BJ (cell line): ENCODE results near the gene CPEB2. TPM values are rescaled to one million over a fixed set of nuclear protein-coding genes. Genes with fewer than 3 reads are reported as not detected.

Source experiments
- CTCF ChIA-PET: fragments of 350-600 bp; formaldehyde crosslinking; extraction: SDS; loops from one replicate; lab custom pipeline; 2021; ENCODE audit warnings: antibody characterized with exemption, inconsistent platforms; lab: Yijun Ruan, JAX
- POLR2A ChIA-PET: fragments of 300-600 bp; sonication (Branson Sonifier 250); formaldehyde crosslinking; extraction: SDS; loops from one replicate; lab custom pipeline; 2021; ENCODE audit warnings: antibody characterized with exemption; lab: Charles Lee
- DNase-seq: peaks from one replicate; pipeline ENCODE4 v3.0.0-alpha.2; 2011; ENCODE audit warnings: low read depth
- H3K27me3 ChIP-seq: 2 replicates; pipeline ENCODE4 v1.6.0; 2011; ENCODE audit warnings: low read length; ENCODE audit not compliant: control insufficient read depth, insufficient read depth
- H3K36me3 ChIP-seq: 2 replicates; pipeline ENCODE4 v1.5.1; 2011; ENCODE audit warnings: low read length; ENCODE audit not compliant: control insufficient read depth, insufficient read depth
- H3K4me3 ChIP-seq: 2 replicates; pipeline ENCODE4 v1.5.1; 2011; ENCODE audit warnings: low read depth, mild to moderate bottlenecking, control low read depth, low read length
- polyA plus RNA-seq: library from polyadenylated mRNA; depleted of rRNA; stranded (reverse); fragments of >200 nt; gene quantifications from 2 replicates; pipeline ENCODE4 v1.2.3, GENCODE V29; 2011
- TF ChIP-seq, protein P1 (sequence below): IDR thresholded peaks from 2 replicates; pipeline ENCODE4 v1.5.1; 2011; ENCODE audit warnings: low read depth, mild to moderate bottlenecking, control low read depth, inconsistent platforms, low read length, moderate library complexity; ENCODE audit not compliant: insufficient read depth

The CPEB2 gene
- polyA plus RNA-seq, 1 experiment, result 2.8 TPM

GRCh38 chr4:15063341-15063740 lies 61.1 kb downstream of the CPEB2 start:
- no peak for DNase-seq
- TF ChIP-seq, protein P1, sequence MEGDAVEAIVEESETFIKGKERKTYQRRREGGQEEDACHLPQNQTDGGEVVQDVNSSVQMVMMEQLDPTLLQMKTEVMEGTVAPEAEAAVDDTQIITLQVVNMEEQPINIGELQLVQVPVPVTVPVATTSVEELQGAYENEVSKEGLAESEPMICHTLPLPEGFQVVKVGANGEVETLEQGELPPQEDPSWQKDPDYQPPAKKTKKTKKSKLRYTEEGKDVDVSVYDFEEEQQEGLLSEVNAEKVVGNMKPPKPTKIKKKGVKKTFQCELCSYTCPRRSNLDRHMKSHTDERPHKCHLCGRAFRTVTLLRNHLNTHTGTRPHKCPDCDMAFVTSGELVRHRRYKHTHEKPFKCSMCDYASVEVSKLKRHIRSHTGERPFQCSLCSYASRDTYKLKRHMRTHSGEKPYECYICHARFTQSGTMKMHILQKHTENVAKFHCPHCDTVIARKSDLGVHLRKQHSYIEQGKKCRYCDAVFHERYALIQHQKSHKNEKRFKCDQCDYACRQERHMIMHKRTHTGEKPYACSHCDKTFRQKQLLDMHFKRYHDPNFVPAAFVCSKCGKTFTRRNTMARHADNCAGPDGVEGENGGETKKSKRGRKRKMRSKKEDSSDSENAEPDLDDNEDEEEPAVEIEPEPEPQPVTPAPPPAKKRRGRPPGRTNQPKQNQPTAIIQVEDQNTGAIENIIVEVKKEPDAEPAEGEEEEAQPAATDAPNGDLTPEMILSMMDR, result no peak
- no peak overlapping the region for H3K4me3 ChIP-seq
- ChIA-PET CTCF (no interaction called here), POLR2A (no interaction called here)
- H3K36me3 ChIP-seq, result peaks cover 3% of the 10 kb centered on the region; the same call in 1 of the 2 replicates
- H3K27me3 ChIP-seq, result no peaks in the 10 kb centered on the region

- no peaks in the 10 kb centered on the region for H3K27me3 ChIP-seq
- H3K36me3 ChIP-seq, result 0 out of 2 replicates have a peak, but pooled peaks cover 2% of the 10 kb centered on the region
- CTCF ChIA-PET, result no interaction called here
- H3K4me3 ChIP-seq, result no peak overlapping the region
- TF ChIP-seq, protein P1, result no peak
- POLR2A ChIA-PET, result no interaction called here
- no peak for DNase-seq
Measured at GRCh38 chr4:15065516-15065915, 63.2 kb downstream of the CPEB2 start.

- CTCF ChIA-PET, result no interaction called here
- Histone ChIP-seq H3K27me3 (no peaks in the 10 kb centered on the region), H3K4me3 (no peak overlapping the region), H3K36me3 (0 out of 2 replicates have a peak, but pooled peaks cover 2% of the 10 kb centered on the region)
- TF ChIP-seq, protein P1, result no peak
- no peak for DNase-seq
- POLR2A ChIA-PET, result no interaction called here
Measured at GRCh38 chr4:15066140-15066539, 63.9 kb downstream of the CPEB2 start.

GRCh38 chr4:15068298-15068697 lies 66.0 kb downstream of the CPEB2 start:
- DNase-seq, result no peak
- Histone ChIP-seq H3K36me3 (0 out of 2 replicates have a peak, but pooled peaks cover 2% of the 10 kb centered on the region), H3K27me3 (no peaks in the 10 kb centered on the region), H3K4me3 (no peak overlapping the region)
- CTCF ChIA-PET, result no interaction called here
- POLR2A ChIA-PET, result no interaction called here
- TF ChIP-seq, protein P1, result no peak

DNA sequence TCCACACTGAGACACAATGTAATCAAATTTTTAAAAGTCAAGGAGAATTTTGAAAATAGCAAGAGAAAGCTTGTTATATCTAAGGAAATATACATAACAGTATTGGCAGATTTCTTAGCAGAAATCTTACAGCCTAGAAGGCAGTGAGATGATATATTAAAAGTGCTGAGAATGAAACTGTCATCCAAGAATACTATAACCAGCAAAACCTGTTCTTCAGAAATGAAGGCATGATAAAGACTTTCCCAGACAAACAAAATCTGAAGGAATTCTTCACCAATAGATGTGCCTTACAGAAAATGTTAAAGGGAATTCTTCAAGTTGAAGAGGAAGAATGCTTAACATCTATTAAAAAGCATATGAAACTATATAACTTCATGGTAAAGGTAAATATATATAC lies 73.6 kb downstream of the CPEB2 start:
- TF ChIP-seq, protein P1, result no peak
- Histone ChIP-seq H3K4me3 (no peak overlapping the region), H3K36me3 (no peaks in the 10 kb centered on the region), H3K27me3 (no peaks in the 10 kb centered on the region; the same call in 1 of the 2 replicates)
- CTCF ChIA-PET, result no interaction called here
- DNase-seq, result no peak
- POLR2A ChIA-PET, result no interaction called here
